Activated gamma-delta T cell treated with Interleukin-2 at 50 U/mL for 16 hours (primary cell): ENCODE data around the gene CNTLN.
"Not testable (repeated sequence)": the region's sequence is repeated elsewhere in the genome, so short reads cannot be mapped to it uniquely, and the experiment has no call there.

Experiments
- DNase-seq: peaks from one replicate; pipeline ENCODE4 v3.0.0-alpha.2; 2020

Gene CNTLN

GRCh38 chr9:17134396-17135294, at the start of gene CNTLN:
Gene CNTLN (plus strand): TSS chr9:17135040. CDS start chr9:17135066, 26 bp downstream.
- peak; percentile 5 for DNase-seq

GRCh38 chr9:17088566-17088965, 46.3 kb upstream of the CNTLN start:
- no peak for DNase-seq

GRCh38 chr9:17090041-17090440, 44.8 kb upstream of the CNTLN start:
- DNase-seq, result no peak

- DNase-seq, result no peak
These were observed 18.4 kb upstream of the CNTLN start for GRCh38 chr9:17116400-17116837.

- DNase-seq, result no peak
These were observed 17.5 kb upstream of the CNTLN start for GRCh38 chr9:17117372-17117771.

GRCh38 chr9:17120203-17120602, 14.6 kb upstream of the CNTLN start:
- DNase-seq, result no peak

- DNase-seq, result no peak
These were observed 13.6 kb upstream of the CNTLN start for GRCh38 chr9:17121264-17121663.

GRCh38 chr9:17130291-17130690, 4.5 kb upstream of the CNTLN start:
- no peak for DNase-seq

- no peak for DNase-seq
These were observed 4.1 kb upstream of the CNTLN start for GRCh38 chr9:17130725-17131124.

GRCh38 chr9:17131494-17131893, 3.3 kb upstream of the CNTLN start:
- DNase-seq, result no peak

GRCh38 chr9:17135295-17136160, 688 bp downstream of the CNTLN start:
- DNase-seq, result peak; percentile 5

GRCh38 chr9:17137566-17137965, 2.7 kb downstream of the CNTLN start:
- no peak for DNase-seq

GRCh38 chr9:17138503-17138902, 3.7 kb downstream of the CNTLN start:
- no peak for DNase-seq

- DNase-seq, result no peak
These were observed 5.6 kb downstream of the CNTLN start for GRCh38 chr9:17140418-17140817.

GRCh38 chr9:17148324-17148723, 13.5 kb downstream of the CNTLN start:
- no peak for DNase-seq

GRCh38 chr9:17159469-17159868, 24.6 kb downstream of the CNTLN start:
- DNase-seq, result no peak

- no peak for DNase-seq
These were observed 25.5 kb downstream of the CNTLN start for GRCh38 chr9:17160327-17160726.

- DNase-seq, result no peak
These were observed 30.9 kb downstream of the CNTLN start for GRCh38 chr9:17165764-17166163.

GRCh38 chr9:17166346-17166745, 31.5 kb downstream of the CNTLN start:
- DNase-seq, result no peak

GRCh38 chr9:17171309-17172094, 36.7 kb downstream of the CNTLN start:
- no peak for DNase-seq

- not testable (repeated sequence) for DNase-seq
These were observed 42.7 kb downstream of the CNTLN start for GRCh38 chr9:17177496-17177895.

GRCh38 chr9:17185481-17186029, 50.7 kb downstream of the CNTLN start:
- DNase-seq, result no peak

GRCh38 chr9:17191082-17191481, 56.2 kb downstream of the CNTLN start:
- DNase-seq, result no peak
